ENCODE results near the gene TGFA. TPM values are rescaled to one million over a fixed set of nuclear protein-coding genes. Genes with fewer than 3 reads are reported as not detected.

TGFA gene
- total RNA-seq, 1 donor: not detected

DNA sequence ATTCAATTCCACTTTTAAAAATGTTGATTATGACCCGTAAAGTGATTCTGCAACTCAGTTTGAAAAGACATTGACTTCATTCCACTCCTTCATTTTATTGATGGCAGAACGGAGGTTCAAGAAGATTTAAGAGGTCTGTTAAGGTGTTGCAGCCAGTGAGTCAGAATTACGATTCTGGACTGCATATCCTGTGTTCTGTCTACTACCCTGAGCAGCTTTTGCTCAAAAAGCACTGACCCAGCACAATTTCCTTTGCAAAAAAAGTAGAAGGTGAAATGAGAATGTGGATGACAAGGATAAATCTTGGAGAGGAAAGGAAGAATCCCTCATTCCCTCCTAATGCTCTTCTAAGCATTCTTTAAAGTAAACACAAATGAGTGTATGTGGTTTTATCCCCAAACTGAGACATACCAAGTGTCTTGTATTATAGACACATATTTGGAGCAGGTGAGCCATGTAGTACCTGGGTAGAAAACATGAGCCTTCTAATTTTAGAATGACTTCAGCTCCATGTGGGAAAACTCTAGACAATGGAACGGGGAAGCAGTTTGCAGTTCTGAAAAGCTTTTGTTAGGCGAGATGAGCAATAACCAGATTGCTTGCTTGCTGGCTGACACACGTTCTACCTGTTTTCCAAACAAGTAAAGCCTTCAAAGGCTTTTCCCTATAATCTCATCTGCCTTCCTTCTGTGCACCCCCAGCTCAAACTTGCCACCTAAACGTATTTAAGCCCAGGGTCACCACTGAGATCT is 44.7 kb downstream of the TGFA start:
- no peaks in the 10 kb centered on the region for H4K20me1 ChIP-seq (ENCODE audit: insufficient read depth, low read length)
- no peak overlapping the region for H3K4me2 ChIP-seq (ENCODE audit: insufficient read depth, low read length)
- no peak overlapping the region for H3K4me3 ChIP-seq (ENCODE audit: insufficient read depth, low read length)
- H3K27me3 ChIP-seq (ENCODE audit: insufficient read depth, low read length): peaks cover 3% of the 10 kb centered on the region
- H3K36me3 ChIP-seq (ENCODE audit: insufficient read depth, low read length): no peaks in the 10 kb centered on the region
- H3K27ac ChIP-seq (ENCODE audit: low read depth, low read length): no peak overlapping the region
- H2AFZ ChIP-seq (ENCODE audit: low read length): no peak overlapping the region
- no peak for DNase-seq (ENCODE audit: insufficient read length, low spot score, missing footprints)
- no peaks in the 10 kb centered on the region for H3K4me1 ChIP-seq (ENCODE audit: insufficient read depth, low read length)
- no peaks in the 10 kb centered on the region for H3K79me2 ChIP-seq (ENCODE audit: insufficient read depth, low read length)
- no peaks in the 10 kb centered on the region for H3K9me3 ChIP-seq (ENCODE audit: low read depth, low read length)
- TF ChIP-seq, protein P1, sequence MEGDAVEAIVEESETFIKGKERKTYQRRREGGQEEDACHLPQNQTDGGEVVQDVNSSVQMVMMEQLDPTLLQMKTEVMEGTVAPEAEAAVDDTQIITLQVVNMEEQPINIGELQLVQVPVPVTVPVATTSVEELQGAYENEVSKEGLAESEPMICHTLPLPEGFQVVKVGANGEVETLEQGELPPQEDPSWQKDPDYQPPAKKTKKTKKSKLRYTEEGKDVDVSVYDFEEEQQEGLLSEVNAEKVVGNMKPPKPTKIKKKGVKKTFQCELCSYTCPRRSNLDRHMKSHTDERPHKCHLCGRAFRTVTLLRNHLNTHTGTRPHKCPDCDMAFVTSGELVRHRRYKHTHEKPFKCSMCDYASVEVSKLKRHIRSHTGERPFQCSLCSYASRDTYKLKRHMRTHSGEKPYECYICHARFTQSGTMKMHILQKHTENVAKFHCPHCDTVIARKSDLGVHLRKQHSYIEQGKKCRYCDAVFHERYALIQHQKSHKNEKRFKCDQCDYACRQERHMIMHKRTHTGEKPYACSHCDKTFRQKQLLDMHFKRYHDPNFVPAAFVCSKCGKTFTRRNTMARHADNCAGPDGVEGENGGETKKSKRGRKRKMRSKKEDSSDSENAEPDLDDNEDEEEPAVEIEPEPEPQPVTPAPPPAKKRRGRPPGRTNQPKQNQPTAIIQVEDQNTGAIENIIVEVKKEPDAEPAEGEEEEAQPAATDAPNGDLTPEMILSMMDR (IDR thresholded peaks at IDR 0.05; ENCODE audit: extremely low read depth, low read depth, low read length): no peak

DNA sequence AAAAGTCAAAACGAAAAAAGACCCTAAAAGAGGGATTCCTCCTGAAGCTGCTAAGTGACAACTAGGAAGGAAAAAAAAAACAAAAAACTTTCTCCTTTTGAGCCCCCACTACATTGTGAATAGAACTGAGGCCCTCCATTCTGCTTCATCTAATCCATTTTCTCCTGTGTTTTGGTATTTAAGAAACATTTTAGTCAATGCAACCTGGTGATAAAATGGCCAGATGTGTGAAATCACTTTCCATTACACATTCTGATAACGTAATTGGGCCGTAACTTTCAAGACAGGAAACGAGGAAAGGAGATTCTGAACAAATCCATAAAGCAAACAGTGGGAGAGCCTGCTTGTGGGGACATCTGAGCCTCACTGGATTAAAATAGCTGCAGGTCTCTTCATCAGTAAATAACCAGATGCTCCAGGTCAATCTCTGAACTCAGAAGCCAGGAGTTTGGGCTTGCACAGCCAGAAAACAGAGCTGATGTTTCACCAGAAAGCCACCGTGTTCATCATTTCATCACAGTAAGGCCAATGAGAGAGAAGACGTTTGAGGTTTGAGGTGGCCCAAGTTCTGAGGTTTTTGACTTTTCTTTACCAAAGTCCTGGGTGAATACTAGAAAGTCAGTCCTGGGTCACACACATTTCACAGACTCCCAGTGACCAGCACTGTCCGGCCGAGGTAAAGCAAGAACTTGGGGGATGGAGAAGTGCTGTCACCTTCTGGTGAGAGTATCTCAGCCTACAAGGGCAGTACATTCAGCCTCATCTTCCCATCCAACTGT is 47.8 kb downstream of the TGFA start:
- peaks cover 3% of the 10 kb centered on the region for H3K27me3 ChIP-seq (ENCODE audit: insufficient read depth, low read length)
- H3K27ac ChIP-seq (ENCODE audit: low read depth, low read length): no peak overlapping the region
- H3K4me2 ChIP-seq (ENCODE audit: insufficient read depth, low read length): no peak overlapping the region
- TF ChIP-seq, protein P1 (IDR thresholded peaks at IDR 0.05; ENCODE audit: extremely low read depth, low read depth, low read length): no peak
- H3K4me3 ChIP-seq (ENCODE audit: insufficient read depth, low read length): no peak overlapping the region
- no peaks in the 10 kb centered on the region for H4K20me1 ChIP-seq (ENCODE audit: insufficient read depth, low read length)
- no peak overlapping the region for H2AFZ ChIP-seq (ENCODE audit: low read length)
- no peaks in the 10 kb centered on the region for H3K36me3 ChIP-seq (ENCODE audit: insufficient read depth, low read length)
- no peaks in the 10 kb centered on the region for H3K4me1 ChIP-seq (ENCODE audit: insufficient read depth, low read length)
- DNase-seq (ENCODE audit: insufficient read length, low spot score, missing footprints): no peak
- no peaks in the 10 kb centered on the region for H3K9me3 ChIP-seq (ENCODE audit: low read depth, low read length)
- H3K79me2 ChIP-seq (ENCODE audit: insufficient read depth, low read length): no peaks in the 10 kb centered on the region

DNA sequence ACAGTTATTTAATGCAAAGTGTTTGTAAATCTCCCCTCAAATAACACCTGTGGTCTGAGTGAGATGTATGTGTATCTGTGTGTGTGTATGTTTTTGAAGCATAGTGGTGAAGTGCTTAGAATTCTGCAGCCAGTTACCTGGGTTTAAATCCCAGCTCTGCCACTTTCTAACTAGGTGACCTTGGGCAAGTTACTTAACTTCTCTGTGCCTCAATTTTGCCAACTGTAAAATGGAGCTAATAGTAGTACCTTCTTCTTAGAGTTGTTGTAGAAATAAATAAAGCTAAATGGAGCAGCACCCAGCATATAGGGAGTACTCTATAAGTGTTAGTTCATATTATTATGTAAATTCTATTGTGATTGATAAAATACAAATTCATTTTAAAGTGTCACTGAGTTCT is 48.9 kb downstream of the TGFA start:
- no peak overlapping the region for H3K4me3 ChIP-seq (ENCODE audit: insufficient read depth, low read length)
- H3K9me3 ChIP-seq (ENCODE audit: low read depth, low read length): no peaks in the 10 kb centered on the region
- no peak overlapping the region for H2AFZ ChIP-seq (ENCODE audit: low read length)
- H4K20me1 ChIP-seq (ENCODE audit: insufficient read depth, low read length): no peaks in the 10 kb centered on the region
- TF ChIP-seq, protein P1 (IDR thresholded peaks at IDR 0.05; ENCODE audit: extremely low read depth, low read depth, low read length): no peak
- H3K79me2 ChIP-seq (ENCODE audit: insufficient read depth, low read length): no peaks in the 10 kb centered on the region
- H3K27ac ChIP-seq (ENCODE audit: low read depth, low read length): no peak overlapping the region
- peaks cover 7% of the 10 kb centered on the region for H3K27me3 ChIP-seq (ENCODE audit: insufficient read depth, low read length)
- H3K4me1 ChIP-seq (ENCODE audit: insufficient read depth, low read length): no peaks in the 10 kb centered on the region
- DNase-seq (ENCODE audit: insufficient read length, low spot score, missing footprints): no peak
- no peak overlapping the region for H3K4me2 ChIP-seq (ENCODE audit: insufficient read depth, low read length)
- H3K36me3 ChIP-seq (ENCODE audit: insufficient read depth, low read length): no peaks in the 10 kb centered on the region

DNA sequence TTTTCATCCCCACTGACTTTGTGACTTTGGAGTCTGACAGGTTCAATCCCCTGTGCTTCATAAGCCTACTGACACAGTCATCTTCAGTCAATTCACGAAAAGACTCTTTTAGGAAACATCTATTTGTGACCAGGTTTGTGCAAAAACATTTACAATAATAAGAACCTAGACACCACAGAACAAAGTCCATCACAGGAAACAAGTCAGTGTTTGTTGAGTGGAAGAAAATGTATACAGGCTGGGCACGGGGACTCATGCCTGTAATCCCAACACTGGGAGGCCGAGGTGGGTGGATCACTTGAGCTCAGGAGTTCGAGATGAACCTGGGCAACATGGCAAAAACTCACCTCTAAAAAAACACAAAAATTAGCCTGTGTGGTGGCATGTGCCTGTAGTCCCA is 49.7 kb downstream of the TGFA start:
- Histone ChIP-seq H3K36me3 (ENCODE audit: insufficient read depth, low read length) (no peaks in the 10 kb centered on the region), H4K20me1 (ENCODE audit: insufficient read depth, low read length) (no peaks in the 10 kb centered on the region), H3K27ac (ENCODE audit: low read depth, low read length) (no peak overlapping the region), H3K27me3 (ENCODE audit: insufficient read depth, low read length) (peaks cover 7% of the 10 kb centered on the region), H3K4me1 (ENCODE audit: insufficient read depth, low read length) (no peaks in the 10 kb centered on the region), H3K4me3 (ENCODE audit: insufficient read depth, low read length) (no peak overlapping the region), H3K79me2 (ENCODE audit: insufficient read depth, low read length) (no peaks in the 10 kb centered on the region), H3K9me3 (ENCODE audit: low read depth, low read length) (no peaks in the 10 kb centered on the region), H2AFZ (ENCODE audit: low read length) (no peak overlapping the region), H3K4me2 (ENCODE audit: insufficient read depth, low read length) (no peak overlapping the region)
- no peak for DNase-seq (ENCODE audit: insufficient read length, low spot score, missing footprints)
- TF ChIP-seq, protein P1 (IDR thresholded peaks at IDR 0.05; ENCODE audit: extremely low read depth, low read depth, low read length): no peak
